ENCODE data around the gene HORMAD1. TPM values are rescaled to one million over a fixed set of nuclear protein-coding genes. Genes with fewer than 3 reads are reported as not detected.

HORMAD1 gene
- total RNA-seq, 3 donors from 2014 or later = 0.82 to 1.4 (median 1.3) TPM

GRCh38 chr1:150708595-150708994, 12.1 kb downstream of the HORMAD1 start:
- no peaks in the 10 kb centered on the region for H3K9me3 ChIP-seq
- TF ChIP-seq CTCF (IDR thresholded peaks at IDR 0.05) = no peak
- DNase-seq (no peak), ATAC-seq (no peak)
- intact Hi-C loops (cut with DNase I, micrococcal nuclease) = no loop called here
- H3K36me3 ChIP-seq (ENCODE audit: low read depth) = no peaks in the 10 kb centered on the region
- H3K4me3 ChIP-seq = no peak overlapping the region
- no peaks in the 10 kb centered on the region for H3K4me1 ChIP-seq (ENCODE audit: low read depth)

- H3K4me1 ChIP-seq (ENCODE audit: low read depth) = no peaks in the 10 kb centered on the region
- no peaks in the 10 kb centered on the region for H3K9me3 ChIP-seq
- no peak for TF ChIP-seq CTCF (IDR thresholded peaks at IDR 0.05)
- DNase-seq = no peak
- H3K36me3 ChIP-seq (ENCODE audit: low read depth) = no peaks in the 10 kb centered on the region
- no peak overlapping the region for H3K4me3 ChIP-seq
- intact Hi-C loops (cut with DNase I, micrococcal nuclease) = no loop called here
- ATAC-seq = no peak
Observed at GRCh38 chr1:150706091-150706490, 14.6 kb downstream of the HORMAD1 start.

GRCh38 chr1:150703427-150703826, 17.3 kb downstream of the HORMAD1 start:
- H3K36me3 ChIP-seq (ENCODE audit: low read depth) = no peaks in the 10 kb centered on the region
- intact Hi-C loops (cut with DNase I, micrococcal nuclease) = no loop called here
- ATAC-seq = no peak

GRCh38 chr1:150696995-150697927, 23.4 kb downstream of the HORMAD1 start, which contains the start of gene GOLPH3L:
TSS of gene GOLPH3L (minus strand) at chr1:150697154. CDS start at chr1:150694838, 2,316 bp downstream.
- DNase-seq (peak; percentile 89 to 95 (median 91)), ATAC-seq (peak; percentile 98)
- intact Hi-C loops (cut with DNase I, micrococcal nuclease) = no loop called here
- no peaks in the 10 kb centered on the region for H3K36me3 ChIP-seq (ENCODE audit: low read depth)
- H3K4me1 ChIP-seq (ENCODE audit: low read depth) = peaks cover 6% of the 10 kb centered on the region
- no peak for TF ChIP-seq CTCF (IDR thresholded peaks at IDR 0.05)
- H3K4me3 ChIP-seq = peak within 1 kb of the TSS; percentile 24
- no peaks in the 10 kb centered on the region for H3K9me3 ChIP-seq

More at GRCh38 chr1:150703427-150703826, 17.3 kb downstream of the HORMAD1 start:
- Histone ChIP-seq H3K4me1 (ENCODE audit: low read depth) (no peaks in the 10 kb centered on the region), H3K4me3 (no peak overlapping the region), H3K9me3 (no peaks in the 10 kb centered on the region)
- TF ChIP-seq CTCF (IDR thresholded peaks at IDR 0.05) = no peak
- DNase-seq = no peak

GRCh38 chr1:150696590-150696989, 24.1 kb downstream of the HORMAD1 start:
- H3K4me1 ChIP-seq (ENCODE audit: low read depth) = peaks cover 6% of the 10 kb centered on the region
- H3K4me3 ChIP-seq = peak overlapping the region; percentile 24
- intact Hi-C loops (cut with DNase I, micrococcal nuclease) = no loop called here
- no peaks in the 10 kb centered on the region for H3K36me3 ChIP-seq (ENCODE audit: low read depth)
- no peak for TF ChIP-seq CTCF (IDR thresholded peaks at IDR 0.05)
- no peaks in the 10 kb centered on the region for H3K9me3 ChIP-seq
- ATAC-seq (peak; percentile 16), DNase-seq (no peak)

Measured in mucosa of descending colon (tissue), 3 donors.